NCI-H524 (cell line): ENCODE measurements around the gene LENEP.
"Not testable (repeated sequence)": the region's sequence is repeated elsewhere in the genome, so short reads cannot be mapped to it uniquely, and the experiment has no call there.

ENCODE experiments used
- DNase-seq, 2 experiments: peaks; one replicate each; lab custom pipeline; 2025; lab: John Stamatoyannopoulos, UW

The LENEP gene

GRCh38 chr1:154974808-154975408 lies 18.5 kb upstream of the LENEP start:
- peak; percentile 94 for DNase-seq

DNA sequence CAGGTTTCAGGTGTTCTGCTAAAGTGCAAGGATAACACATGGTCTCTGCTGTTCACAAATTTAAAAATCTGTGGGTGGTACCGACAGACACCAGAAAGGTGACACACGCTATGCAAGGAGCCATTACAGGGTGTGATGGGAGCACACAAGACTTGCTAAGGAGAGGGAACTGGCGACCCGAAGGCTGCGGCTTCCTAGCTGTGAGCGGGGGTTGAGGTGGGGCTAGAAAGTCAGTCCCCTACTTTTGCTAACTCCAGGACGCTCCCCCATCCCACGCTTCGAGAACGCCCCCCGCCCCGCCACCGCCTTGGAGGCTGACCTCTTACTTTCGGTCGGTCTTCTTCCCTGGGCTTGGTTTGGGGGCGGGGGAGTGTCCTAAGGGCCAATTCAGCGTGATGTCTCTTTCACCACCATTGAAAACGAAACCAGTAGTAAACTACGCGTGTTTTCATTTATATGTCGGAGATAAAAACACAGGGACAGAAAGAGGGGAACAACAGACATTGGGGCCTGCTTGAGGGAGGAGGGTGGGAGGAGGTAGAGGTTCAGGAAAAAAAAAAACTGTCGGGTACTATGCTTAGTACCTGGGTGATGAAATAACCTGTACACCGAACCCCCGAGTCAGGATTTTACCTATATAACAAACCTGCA lies 17.9 kb upstream of the LENEP start:
- DNase-seq: no peak

DNA sequence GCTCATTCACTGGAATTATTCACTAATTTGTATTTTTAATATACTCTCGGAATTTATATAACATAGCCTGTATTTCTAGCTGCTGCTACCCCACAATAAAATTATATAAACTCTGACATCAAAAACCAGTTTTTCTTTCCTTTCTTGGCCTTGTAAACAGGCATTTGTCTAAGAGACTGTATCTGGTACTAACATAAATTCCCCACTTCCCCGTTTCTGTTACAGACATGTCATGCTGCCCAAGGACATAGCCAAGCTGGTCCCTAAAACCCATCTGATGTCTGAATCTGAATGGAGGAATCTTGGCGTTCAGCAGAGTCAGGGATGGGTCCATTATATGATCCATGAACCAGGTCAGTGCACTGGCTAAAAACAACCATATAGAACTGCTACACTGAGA lies 15.6 kb upstream of the LENEP start:
- DNase-seq: not testable (repeated sequence)

GRCh38 chr1:154978360-154978759 lies 15.0 kb upstream of the LENEP start:
- no peak for DNase-seq

DNA sequence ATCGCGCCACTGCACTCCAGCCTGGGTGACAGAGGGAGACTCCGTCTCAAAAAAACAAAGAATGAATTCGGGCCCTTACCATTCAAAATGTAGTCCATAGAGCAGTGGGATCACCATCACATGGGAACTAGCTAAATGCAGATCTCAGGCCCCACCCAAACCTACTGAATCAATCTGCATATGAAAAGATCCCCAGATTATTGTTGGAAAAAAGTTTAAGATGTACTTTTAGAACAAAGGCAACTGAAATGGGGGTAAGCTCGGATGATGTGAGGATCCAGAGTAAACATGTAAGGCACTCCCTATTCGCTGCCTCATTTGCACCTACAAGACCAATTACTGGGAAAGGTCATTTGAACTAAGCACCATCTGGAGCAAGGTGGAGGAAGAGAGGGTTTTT lies 11.0 kb upstream of the LENEP start:
- no peak for DNase-seq

DNA sequence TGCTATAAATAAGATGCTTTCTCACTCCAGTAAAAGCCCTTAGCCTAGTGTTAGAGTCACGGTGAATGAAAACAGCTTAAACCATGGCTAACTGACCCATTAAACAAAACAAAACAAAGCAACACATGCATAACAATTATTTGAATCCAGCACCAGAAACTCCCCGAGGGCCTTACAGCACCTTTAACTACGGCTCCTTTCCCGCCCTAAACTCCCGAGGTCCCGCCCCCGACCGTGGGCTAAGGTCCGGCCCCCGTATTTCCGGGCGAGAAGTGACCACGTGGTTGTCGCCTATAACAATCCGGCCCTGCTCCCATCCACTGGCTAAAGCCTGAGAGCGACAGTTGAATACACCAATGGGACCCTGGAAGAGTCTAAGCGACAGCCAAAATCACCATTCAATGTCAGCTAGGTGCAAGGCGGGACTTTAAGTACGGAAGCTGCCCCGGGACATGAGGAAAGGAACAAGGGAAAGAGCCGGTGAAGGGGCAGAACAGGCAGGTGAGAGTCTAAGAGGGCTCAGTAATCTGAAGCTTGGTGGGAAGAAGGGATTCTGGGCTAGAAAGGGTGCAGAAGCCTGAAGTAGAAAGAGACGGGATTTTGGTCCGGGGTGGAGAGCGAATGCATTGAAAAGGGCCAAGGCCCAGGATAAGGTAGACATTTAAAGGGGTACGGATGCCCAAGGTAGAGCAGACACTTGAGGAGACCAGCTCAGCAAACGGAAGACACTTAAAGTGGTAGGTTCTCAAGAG lies 10.3 kb upstream of the LENEP start, which contains the start of gene FLAD1:
Gene FLAD1, plus strand, starts transcription at position 448 of the 752 bp plus-strand sequence. CDS start 351 bp downstream, outside the sequence.
- DNase-seq: peak; percentile 97 to 99

DNA sequence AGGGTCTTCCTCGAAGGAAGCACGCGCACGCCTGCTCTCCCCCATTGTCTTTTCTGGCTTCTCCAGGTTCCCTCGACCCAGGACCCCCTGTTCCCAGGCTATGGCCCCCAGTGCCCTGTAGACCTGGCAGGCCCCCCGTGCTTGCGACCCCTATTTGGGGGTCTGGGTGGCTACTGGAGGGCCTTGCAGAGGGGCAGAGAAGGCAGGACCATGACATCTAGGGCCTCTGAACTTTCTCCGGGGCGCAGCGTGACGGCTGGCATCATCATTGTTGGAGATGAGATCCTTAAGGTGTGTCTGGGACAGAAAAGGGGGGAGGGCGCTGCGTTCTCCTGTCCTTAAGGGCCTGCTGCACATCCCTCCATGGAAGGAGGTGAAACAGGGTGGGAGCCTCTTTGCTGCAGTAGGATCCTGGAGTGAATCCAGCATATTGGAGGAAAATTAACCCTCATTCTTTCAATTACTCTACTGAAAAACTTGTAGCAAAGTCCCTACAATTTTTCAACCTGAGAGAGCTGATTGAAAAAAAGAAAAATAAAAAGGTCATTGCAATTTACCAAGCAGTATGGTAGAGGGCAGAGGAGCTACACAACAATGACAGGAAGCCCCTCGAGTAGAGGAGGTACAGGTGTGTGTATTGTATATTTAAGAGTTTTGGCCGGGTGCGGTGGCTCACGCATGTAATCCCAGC lies 9.5 kb upstream of the LENEP start:
- DNase-seq: no peak

DNA sequence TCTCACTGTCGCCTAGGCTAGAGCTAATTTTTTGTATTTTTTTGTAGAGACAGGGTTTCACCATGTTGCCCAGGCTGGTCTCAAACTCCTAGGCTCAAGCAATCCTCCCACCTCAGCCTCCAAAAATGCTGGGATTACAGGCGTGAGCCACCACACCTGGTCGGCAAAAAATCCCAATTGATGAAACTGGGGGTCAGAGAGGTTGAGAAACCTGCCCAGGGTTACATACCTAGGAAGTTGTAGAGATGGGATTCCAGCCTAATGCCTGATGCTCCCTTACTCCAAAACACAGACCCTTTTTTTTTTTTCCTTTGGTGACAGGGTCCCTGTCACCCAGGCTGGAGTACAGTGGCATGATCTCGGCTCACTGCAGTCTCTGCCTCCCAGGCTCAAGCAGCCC lies 6.7 kb upstream of the LENEP start:
- DNase-seq: not testable (repeated sequence)

- DNase-seq: no peak
These were observed 6.1 kb upstream of the LENEP start for GRCh38 chr1:154987326-154987725.

GRCh38 chr1:154988058-154988954 lies 5.1 kb upstream of the LENEP start:
- no peak for DNase-seq

DNA sequence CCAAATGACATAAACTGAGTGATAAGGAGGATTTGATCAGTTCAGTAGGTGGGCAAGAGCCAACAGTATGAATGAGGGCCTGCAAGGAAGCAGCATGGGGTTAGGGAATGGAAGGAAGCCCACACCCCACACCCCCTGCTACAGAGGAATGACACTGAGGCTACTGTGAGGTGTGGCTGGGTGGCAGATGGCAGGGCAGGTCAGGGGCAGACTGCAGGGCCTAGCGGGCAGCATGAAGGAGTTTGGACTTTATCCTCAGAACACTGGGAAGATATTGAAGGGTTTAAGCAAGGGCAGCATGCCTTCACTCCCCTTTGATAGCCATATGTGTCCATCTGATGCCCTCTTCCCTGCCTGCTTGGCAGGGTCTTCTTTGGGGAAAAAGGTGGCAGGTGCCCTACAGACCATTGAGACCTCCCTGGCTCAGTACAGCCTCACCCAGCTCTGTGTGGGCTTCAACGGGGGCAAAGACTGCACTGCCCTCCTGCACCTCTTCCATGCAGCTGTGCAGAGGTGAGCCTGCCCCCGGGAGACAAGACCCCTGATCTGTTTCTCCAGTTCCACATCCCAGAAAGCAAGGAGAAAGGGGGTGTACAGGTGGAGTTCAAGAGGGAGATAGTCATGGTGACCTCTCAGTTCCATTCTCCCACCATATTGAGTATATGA lies 4.1 kb upstream of the LENEP start:
- DNase-seq: no peak

DNA sequence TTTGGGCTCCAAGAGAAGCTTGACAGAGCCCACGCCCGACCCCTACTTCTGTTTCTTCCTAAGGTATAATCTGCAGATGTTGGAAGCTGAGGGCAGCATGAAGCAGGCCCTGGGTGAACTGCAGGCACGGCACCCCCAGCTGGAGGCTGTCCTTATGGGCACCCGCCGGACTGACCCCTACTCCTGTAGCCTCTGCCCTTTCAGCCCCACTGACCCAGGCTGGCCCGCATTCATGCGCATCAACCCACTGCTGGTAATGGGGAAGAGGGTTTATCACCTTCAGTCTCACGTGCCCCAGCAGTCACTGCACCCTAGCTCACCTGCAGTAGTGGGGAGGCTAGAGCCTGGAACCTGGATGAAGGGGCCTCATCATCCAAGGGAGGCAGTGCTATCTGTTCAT lies 3.1 kb upstream of the LENEP start:
- DNase-seq: no peak

DNA sequence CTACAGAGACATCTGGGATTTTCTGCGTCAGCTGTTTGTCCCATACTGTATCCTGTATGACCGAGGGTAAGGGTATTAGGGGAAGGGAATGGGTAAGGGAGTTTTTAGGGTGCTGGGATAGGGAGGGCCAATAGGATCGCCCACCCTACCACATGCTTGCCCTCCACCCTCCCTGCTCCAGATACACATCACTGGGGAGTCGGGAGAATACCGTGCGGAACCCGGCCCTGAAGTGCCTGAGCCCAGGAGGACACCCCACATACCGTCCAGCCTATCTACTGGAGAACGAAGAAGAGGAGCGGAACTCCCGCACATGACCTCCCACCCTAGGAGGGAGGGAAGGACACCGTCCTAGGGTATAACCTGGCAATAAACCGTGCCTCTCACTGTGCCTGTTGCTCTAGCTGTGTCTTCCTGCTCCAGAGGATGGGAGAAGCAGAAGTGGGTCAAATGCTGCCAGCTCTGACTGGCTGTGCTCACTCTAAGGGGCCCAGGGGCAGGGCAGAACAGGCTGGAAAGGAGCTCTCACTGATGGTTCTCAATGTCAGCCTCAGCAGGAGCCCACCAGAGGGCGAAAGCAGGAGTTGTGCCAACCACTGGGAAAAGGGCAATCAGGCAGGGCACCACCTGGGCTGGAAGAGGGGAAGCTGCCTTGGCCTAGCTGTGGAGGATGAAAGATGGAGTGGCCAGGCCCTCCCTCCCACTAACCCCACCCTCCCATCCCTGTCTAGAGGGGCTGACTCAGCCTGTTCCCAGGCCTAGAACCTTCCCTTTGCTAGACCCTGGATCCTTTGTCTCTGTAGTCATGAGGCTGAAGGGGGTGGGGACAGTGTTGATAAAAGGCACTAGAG lies 440 bp upstream of the LENEP start:
- DNase-seq: peak; percentile 25 to 47

- DNase-seq: no peak
These were observed 842 bp downstream of the LENEP start for GRCh38 chr1:154994269-154994587.

- no peak for DNase-seq
These were observed 1.2 kb downstream of the LENEP start for GRCh38 chr1:154994591-154994990.

DNA sequence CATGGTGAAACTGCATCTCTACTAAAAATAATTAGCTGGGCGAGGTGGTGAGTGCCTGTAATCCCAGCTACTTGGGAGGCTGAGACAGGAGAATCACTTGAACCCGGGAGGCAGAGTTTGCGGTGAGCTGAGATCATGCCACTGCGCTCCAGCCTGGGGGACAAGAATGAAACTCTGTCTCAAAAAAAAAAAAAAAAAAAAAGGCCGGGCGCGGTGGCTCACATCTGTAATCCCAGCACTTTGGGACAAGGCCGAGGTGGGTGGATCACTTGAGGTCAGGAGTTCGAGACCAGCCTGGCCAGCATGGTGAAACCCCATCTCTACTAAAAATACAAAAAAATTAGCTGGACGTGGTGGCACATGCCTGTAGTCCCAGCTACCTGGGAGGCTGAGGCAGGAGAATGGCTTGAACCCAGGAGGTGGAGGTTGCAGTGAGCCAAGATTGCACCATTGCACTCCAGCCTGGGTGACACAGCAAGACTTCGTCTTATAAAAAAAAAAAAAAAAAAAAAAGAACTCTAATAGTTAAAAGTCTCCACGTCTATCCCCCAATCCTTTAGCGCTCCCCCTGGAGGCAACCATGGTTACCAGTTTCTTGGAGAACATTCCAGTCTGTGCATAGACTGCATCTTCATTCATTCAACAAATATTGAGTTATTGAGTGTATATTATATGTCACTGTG lies 2.1 kb downstream of the LENEP start:
- DNase-seq: peak in 1 of 2 experiments; percentile 44

DNA sequence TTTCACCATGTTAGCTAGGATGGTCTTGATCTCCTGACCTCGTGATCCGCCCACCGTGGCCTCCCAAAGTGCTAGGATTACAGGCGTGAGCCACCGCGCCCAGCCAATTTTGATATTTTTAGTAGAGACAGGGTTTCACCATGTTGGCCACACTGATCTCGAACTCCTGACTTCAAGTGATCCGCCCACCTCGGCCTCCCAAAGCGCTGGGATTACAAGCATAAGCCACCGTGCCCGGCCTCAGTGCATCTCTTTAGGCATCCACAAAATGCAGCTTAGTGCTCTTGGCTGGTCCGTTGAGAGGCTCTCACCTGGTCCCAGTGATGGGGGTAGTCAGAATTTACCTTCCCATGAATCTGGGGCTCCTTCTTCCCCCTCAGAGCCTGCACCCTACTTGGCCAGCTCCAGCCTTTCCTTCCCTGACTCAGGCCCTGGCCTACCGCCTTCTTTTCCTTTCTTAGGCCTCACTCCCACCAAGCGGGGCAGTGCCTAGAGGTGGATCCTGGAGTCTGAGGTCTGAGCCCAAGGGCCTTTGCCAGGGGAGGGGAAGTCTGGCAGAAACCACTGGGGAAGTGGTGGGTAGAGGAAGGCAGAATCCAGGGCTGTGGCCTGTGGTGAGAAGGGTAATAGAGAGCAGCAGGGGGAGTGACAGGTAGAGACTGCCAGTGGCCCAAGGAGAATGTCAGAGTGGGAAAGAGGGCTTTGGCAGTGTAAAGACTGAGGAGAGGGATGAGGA lies 3.7 kb downstream of the LENEP start:
- no peak for DNase-seq

DNA sequence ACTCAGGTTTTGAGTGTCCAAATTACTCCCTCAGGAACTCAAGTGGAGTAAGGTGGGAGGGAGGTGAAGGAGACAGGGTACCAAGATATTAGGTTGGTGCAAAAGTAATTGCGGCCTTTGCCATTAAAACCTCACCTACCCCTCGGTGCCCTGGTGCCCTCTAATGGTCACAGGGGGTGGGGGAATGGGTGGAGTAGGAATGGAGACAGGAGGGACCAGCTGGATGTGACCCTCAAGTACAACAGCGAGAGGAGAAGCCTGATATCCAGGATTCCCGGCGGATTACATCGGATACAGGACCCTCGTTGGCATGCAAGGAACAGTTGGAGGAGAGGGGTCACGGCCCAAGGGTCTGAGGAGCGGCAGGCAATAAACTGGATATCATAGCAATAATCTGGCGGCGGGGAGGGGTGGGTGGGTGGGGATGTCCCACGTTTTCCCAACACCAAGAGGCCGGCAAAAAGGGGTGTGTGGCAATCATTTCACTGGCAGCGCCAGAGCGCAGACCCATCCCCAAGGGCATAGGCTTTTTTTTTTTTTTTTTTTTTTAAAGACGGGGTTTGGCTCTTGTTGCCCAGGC lies 4.9 kb downstream of the LENEP start:
- DNase-seq: no peak
